T-helper 2 cell treated with Interferon-gamma antibody and Interleukin-4, amounts not matched to agents 5 μg/mL and 100 μg/mL, for 36 hours (primary cell): ENCODE data around the gene RHOH.
"Not testable (repeated sequence)": the region's sequence is repeated elsewhere in the genome, so short reads cannot be mapped to it uniquely, and the experiment has no call there.

Experiments used
- DNase-seq: peaks from one replicate; pipeline ENCODE4 v3.0.0; 2021; ENCODE audit warnings: low spot score
- H3K27ac Mint-ChIP-seq: one replicate; pipeline ENCODE4 v1.8.0; 2021; ENCODE audit warnings: mild to moderate bottlenecking, mixed read lengths
- H3K27me3 Mint-ChIP-seq: one replicate; pipeline ENCODE4 v1.8.0; 2021; ENCODE audit warnings: low read depth, mixed read lengths
- H3K36me3 Mint-ChIP-seq: one replicate; pipeline ENCODE4 v1.8.0; 2021; ENCODE audit warnings: low read depth, mixed read lengths
- H3K4me1 Mint-ChIP-seq: one replicate; pipeline ENCODE4 v1.8.0; 2021; ENCODE audit warnings: low read depth, mixed read lengths
- H3K4me3 Mint-ChIP-seq: one replicate; pipeline ENCODE4 v1.8.0; 2022; ENCODE audit warnings: mild to moderate bottlenecking, moderate library complexity, mixed read lengths
- H3K9me3 Mint-ChIP-seq: one replicate; pipeline ENCODE4 v1.8.0; 2021; ENCODE audit warnings: mixed read lengths

The RHOH gene

DNA sequence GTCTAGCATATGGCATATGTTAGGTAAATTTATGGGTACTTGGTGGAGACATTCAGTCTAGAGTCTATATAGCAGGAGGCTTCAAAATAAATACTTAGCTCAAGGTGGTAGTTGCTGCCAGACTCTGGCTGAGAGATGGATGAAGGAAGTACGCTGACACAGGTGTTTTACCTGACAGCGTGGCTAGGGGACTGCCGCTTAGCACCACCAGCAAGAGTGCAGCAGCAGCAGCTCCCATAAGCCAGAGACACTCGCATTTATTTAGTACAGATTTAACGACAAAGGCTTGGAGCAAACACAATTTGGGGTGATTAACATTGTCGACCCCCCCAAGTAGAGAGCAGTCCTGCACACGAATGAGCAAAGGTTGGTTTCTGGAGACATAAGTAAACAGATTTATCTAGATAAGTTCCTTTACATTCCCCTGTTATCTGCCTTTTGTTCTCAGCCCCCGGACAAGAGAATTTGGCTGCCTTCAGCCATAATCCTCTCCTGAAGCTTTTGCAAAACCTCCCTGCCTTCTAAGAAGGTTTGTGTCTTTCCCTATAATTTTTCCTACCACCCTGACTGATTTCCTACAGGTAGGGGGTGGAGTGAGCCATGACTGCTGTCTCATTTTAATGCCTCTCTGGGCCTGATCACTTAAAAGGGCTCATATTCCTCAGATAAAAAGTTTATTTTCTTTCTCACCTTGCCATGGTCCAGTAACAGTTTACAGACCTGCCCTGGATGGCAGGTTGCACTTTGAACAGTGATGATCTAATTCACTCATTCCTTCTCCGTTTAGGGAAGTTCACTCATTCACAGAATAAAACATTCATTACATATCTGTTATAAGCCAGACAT is 64.6 kb downstream of the RHOH start:
- Mint-ChIP-seq H3K27ac (no peak overlapping the region), H3K4me3 (no peak overlapping the region), H3K9me3 (peaks cover 3% of the 10 kb centered on the region), H3K4me1 (peaks cover 37% of the 10 kb centered on the region), H3K27me3 (no peaks in the 10 kb centered on the region), H3K36me3 (no peaks in the 10 kb centered on the region)
- DNase-seq = no peak

GRCh38 chr4:40262077-40262528 is 65.3 kb downstream of the RHOH start:
- Mint-ChIP-seq H3K9me3 (peaks cover 3% of the 10 kb centered on the region), H3K27me3 (no peaks in the 10 kb centered on the region), H3K4me3 (no peak overlapping the region), H3K4me1 (peaks cover 31% of the 10 kb centered on the region), H3K27ac (no peak overlapping the region), H3K36me3 (no peaks in the 10 kb centered on the region)
- DNase-seq = no peak

DNA sequence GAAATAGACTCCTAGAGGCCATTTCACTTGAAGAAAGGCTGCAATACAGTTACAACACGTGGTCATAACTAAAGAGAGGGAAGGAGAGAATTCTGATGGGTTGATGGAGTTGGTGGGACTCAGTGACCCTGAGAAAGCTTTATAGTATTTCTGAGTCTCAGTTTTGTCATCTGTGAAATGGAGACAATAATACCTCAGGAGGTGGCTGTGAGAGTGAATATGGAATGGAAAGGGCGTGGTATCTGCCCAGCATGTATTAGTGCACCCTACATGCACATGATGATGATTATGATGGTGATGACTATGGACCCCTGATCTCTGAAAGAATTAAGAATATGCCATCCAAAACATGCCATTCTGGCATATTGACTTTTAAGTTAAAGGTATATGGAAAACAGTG is 66.0 kb downstream of the RHOH start:
- H3K4me3 Mint-ChIP-seq = no peak overlapping the region
- peaks cover 27% of the 10 kb centered on the region for H3K4me1 Mint-ChIP-seq
- no peak for DNase-seq
- H3K27ac Mint-ChIP-seq = no peak overlapping the region
- H3K27me3 Mint-ChIP-seq = no peaks in the 10 kb centered on the region
- peaks cover 3% of the 10 kb centered on the region for H3K9me3 Mint-ChIP-seq
- H3K36me3 Mint-ChIP-seq = no peaks in the 10 kb centered on the region

DNA sequence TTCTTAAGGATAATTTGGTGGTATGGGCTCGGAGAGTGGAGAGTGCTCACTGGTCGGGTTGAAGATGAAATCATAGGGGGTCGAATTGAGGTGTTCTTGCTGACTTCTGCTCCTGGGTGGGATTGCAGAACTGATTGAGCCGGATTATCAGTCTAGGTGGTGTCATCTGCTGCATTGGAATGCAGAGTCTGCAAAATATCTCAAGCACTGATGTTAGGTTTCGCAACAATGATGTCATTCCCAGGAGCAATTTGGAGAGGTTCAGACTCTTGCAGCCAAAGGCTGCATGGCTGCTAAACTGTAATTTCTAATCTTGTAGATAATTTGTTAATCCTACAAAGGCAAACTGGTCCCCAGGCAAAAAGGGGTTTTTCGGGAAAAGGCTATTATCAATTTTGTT is 67.7 kb downstream of the RHOH start:
- DNase-seq = no peak

GRCh38 chr4:40264995-40265909 is 68.4 kb downstream of the RHOH start:
- no peak for DNase-seq
- no peaks in the 10 kb centered on the region for H3K27me3 Mint-ChIP-seq
- H3K9me3 Mint-ChIP-seq = peaks cover 3% of the 10 kb centered on the region
- H3K4me3 Mint-ChIP-seq = peak overlapping the region; percentile 54
- H3K4me1 Mint-ChIP-seq = peaks cover 22% of the 10 kb centered on the region
- no peaks in the 10 kb centered on the region for H3K36me3 Mint-ChIP-seq
- peak overlapping the region; percentile 71 for H3K27ac Mint-ChIP-seq

More for the DNA sequence above, 67.7 kb downstream of the RHOH start:
- Mint-ChIP-seq H3K4me1 (peaks cover 22% of the 10 kb centered on the region), H3K4me3 (no peak overlapping the region), H3K36me3 (no peaks in the 10 kb centered on the region), H3K27ac (no peak overlapping the region), H3K9me3 (peaks cover 3% of the 10 kb centered on the region), H3K27me3 (no peaks in the 10 kb centered on the region)

GRCh38 chr4:40265910-40266274 is 69.1 kb downstream of the RHOH start:
- Mint-ChIP-seq H3K9me3 (peaks cover 3% of the 10 kb centered on the region), H3K4me1 (peaks cover 21% of the 10 kb centered on the region), H3K27me3 (no peaks in the 10 kb centered on the region), H3K4me3 (no peak overlapping the region), H3K36me3 (no peaks in the 10 kb centered on the region), H3K27ac (no peak overlapping the region)
- DNase-seq = no peak

GRCh38 chr4:40269133-40269532 is 72.3 kb downstream of the RHOH start:
- no peak for DNase-seq
- H3K27ac Mint-ChIP-seq = no peak overlapping the region
- H3K9me3 Mint-ChIP-seq = no peaks in the 10 kb centered on the region
- no peak overlapping the region for H3K4me3 Mint-ChIP-seq
- H3K4me1 Mint-ChIP-seq = peaks cover 8% of the 10 kb centered on the region
- H3K36me3 Mint-ChIP-seq = no peaks in the 10 kb centered on the region
- no peaks in the 10 kb centered on the region for H3K27me3 Mint-ChIP-seq

DNA sequence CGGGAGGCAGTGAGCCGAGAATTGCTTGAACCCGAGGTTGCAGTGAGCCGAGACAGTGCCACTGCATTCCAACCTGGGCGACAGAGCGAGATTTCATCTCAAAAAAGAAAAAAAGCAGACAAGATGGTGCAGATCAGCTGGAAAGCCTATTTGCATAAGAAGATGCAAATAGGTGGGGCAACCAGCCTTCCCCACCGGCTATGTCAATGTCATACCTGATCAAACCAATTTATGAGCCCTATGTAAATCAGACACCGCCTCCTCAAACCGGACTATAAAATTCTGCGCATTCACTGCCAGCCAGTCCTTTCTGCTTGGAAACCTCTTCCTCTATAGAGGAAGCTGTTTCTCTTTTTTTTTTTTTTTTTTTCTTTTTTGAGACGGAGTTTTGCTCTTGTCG is 73.8 kb downstream of the RHOH start:
- Mint-ChIP-seq H3K27ac (no peak overlapping the region), H3K4me1 (peaks cover 6% of the 10 kb centered on the region), H3K27me3 (no peaks in the 10 kb centered on the region), H3K36me3 (no peaks in the 10 kb centered on the region), H3K9me3 (no peaks in the 10 kb centered on the region), H3K4me3 (no peak overlapping the region)
- no peak for DNase-seq

DNA sequence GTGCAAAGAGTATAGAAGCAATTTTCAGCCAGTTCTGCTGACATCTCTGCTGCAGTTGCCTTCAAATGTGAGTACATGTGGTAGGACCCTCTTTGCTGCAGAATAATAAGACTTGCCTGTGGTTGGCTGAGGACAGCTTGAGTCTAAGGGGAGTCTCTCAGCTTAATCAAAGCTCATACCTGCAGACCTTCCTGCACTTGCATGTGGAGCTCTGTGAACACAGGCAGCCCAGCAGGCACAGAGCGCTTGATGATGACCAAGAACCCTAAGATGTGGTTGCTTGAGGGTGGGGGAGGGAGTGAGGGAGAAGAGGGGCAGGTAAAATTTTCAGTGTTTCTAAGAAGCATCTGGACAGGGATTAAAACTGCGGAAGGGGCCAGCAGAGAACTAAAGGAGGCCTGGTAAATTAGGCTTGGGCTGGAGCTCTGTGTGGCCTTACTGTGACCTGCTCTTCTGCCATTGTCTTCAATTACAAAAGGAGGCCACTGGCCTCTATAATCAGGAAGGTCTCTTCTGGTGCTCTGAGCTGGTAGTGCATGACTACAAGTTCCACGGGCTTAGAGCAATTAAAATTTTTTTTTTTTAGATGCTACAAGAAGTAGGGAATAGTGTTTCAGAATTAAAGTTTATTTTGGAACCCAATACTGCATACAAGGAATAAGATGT is 78.4 kb downstream of the RHOH start:
- no peak for DNase-seq
- no peaks in the 10 kb centered on the region for H3K36me3 Mint-ChIP-seq
- no peaks in the 10 kb centered on the region for H3K9me3 Mint-ChIP-seq
- H3K27me3 Mint-ChIP-seq = no peaks in the 10 kb centered on the region
- no peak overlapping the region for H3K4me3 Mint-ChIP-seq
- H3K27ac Mint-ChIP-seq = no peak overlapping the region
- peaks cover 8% of the 10 kb centered on the region for H3K4me1 Mint-ChIP-seq

- no peak for DNase-seq
- no peak overlapping the region for H3K27ac Mint-ChIP-seq
- H3K36me3 Mint-ChIP-seq = peaks cover 3% of the 10 kb centered on the region
- no peak overlapping the region for H3K4me3 Mint-ChIP-seq
- H3K4me1 Mint-ChIP-seq = peaks cover 15% of the 10 kb centered on the region
- H3K27me3 Mint-ChIP-seq = no peaks in the 10 kb centered on the region
- H3K9me3 Mint-ChIP-seq = peaks cover 4% of the 10 kb centered on the region
Measured at GRCh38 chr4:40276546-40276945, 79.7 kb downstream of the RHOH start.

DNA sequence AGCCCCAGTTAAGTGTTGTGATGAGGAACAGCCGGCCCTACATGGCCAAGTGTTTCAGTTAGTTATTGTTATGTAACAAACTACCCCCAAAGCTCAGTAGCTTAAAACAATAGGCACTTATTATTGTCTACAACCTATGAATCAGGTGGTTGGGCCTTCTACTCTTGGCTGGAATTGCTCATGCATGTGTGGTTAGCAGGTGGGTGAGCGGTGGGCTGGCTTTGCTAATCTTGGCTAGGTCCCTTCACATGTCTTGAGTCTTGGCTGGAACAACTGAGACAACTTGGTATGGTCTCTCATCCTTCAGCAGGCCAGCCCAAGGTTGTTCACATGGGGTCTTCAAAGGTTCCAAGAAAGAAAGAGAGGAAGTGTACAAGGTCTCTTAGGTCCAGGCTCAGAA is 83.8 kb downstream of the RHOH start:
- DNase-seq = peak; percentile 42
- H3K9me3 Mint-ChIP-seq = peaks cover 4% of the 10 kb centered on the region

GRCh38 chr4:40281099-40281498 is 84.3 kb downstream of the RHOH start:
- no peak for DNase-seq
- Mint-ChIP-seq H3K27me3 (no peaks in the 10 kb centered on the region), H3K9me3 (peaks cover 4% of the 10 kb centered on the region), H3K4me1 (peaks cover 38% of the 10 kb centered on the region), H3K36me3 (peaks cover 5% of the 10 kb centered on the region), H3K4me3 (no peak overlapping the region), H3K27ac (no peak overlapping the region)

More for the DNA sequence above, 83.8 kb downstream of the RHOH start:
- H3K36me3 Mint-ChIP-seq = peaks cover 5% of the 10 kb centered on the region
- H3K27ac Mint-ChIP-seq = peak overlapping the region; percentile 2
- H3K4me1 Mint-ChIP-seq = peaks cover 37% of the 10 kb centered on the region
- no peak overlapping the region for H3K4me3 Mint-ChIP-seq
- no peaks in the 10 kb centered on the region for H3K27me3 Mint-ChIP-seq

DNA sequence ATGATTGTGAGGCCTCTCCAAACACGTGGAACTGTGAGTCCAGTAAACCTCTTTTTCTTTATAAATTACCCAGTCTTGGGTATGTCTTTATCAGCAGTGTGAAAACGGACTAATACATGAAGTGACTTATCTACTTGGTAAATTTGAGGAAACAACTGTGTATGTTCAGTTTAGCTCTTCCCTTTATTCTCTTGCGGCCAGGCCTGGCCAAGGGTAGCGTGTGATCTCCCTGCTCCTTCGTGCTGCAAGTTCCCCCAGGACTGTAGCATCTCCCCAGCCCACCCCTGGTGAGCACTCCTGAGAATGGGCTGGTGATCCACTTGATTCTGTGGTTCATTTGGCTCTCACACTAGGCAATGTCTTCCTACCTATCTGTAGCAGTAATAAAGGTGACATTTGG is 85.1 kb downstream of the RHOH start:
- Mint-ChIP-seq H3K27me3 (no peaks in the 10 kb centered on the region), H3K4me3 (no peak overlapping the region), H3K9me3 (peaks cover 4% of the 10 kb centered on the region), H3K27ac (no peak overlapping the region), H3K4me1 (peaks cover 33% of the 10 kb centered on the region), H3K36me3 (peaks cover 5% of the 10 kb centered on the region)
- no peak for DNase-seq

DNA sequence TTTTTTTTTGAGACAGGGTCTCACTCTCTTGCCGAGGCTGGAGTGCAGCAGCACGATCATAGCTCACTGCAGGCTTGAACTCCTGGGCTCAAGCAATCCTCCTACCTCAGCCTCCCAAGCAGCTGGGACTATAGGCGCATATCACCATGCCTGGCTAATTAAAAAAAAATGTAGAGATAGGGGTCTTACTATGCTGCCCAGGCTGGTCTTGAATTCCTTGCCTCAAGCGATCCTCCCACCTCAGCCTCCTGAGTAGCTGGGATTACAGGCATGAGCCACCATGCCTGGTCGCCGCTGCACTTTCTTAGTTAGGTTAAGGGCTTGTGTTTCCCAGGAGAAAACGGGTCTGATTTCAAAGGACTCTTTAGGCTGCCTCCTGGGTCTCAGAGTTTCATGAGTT is 86.0 kb downstream of the RHOH start:
- H3K27me3 Mint-ChIP-seq, H3K27ac Mint-ChIP-seq, H3K4me3 Mint-ChIP-seq, H3K9me3 Mint-ChIP-seq, DNase-seq, H3K36me3 Mint-ChIP-seq: not testable (repeated sequence)
- H3K4me1 Mint-ChIP-seq = peaks cover 33% of the 10 kb centered on the region
